IMR-90 (cell line): Measurements from ENCODE around the gene SDC4. TPM values are rescaled to one million over a fixed set of nuclear protein-coding genes. Genes with fewer than 3 reads are reported as not detected.

ENCODE experiments used
- ATAC-seq: fragments of 200-7000 bp; cut with Tn5 transposase; 2 replicates; pipeline ENCODE4 v1.9.1; 2020; ENCODE audit warnings: low read depth, mild to moderate bottlenecking, moderate library complexity
- BruUV-seq: library from RNA; stranded (reverse); fragments of 400-500 nt; replicated peaks from 2 replicates; lab custom pipeline; 2021; lab: Mats Ljungman, UMichigan
- CTCF ChIA-PET: fragments of 300-600 bp; formaldehyde crosslinking; extraction: SDS; loops from one replicate; lab custom pipeline; 2021; ENCODE audit warnings: antibody characterized with exemption; lab: Yijun Ruan, JAX
- POLR2A ChIA-PET: fragments of 300-600 bp; sonication (Branson Sonifier 250); formaldehyde crosslinking; loops from one replicate; lab custom pipeline; 2022; ENCODE audit warnings: antibody characterized with exemption; ENCODE audit not compliant: unreplicated experiment; lab: Charles Lee
- DNase-seq: peaks from one replicate; pipeline ENCODE4 v3.0.0; 2013
- H2AFZ ChIP-seq: replicated peaks from 2 replicates; pipeline ENCODE3; 2013; ENCODE audit warnings: low read length, mild to moderate bottlenecking; ENCODE audit not compliant: poor library complexity
- H2AK5ac ChIP-seq: 2 replicates; pipeline ENCODE4 v1.6.1; 2013; ENCODE audit warnings: low read depth, low read length, inconsistent platforms
- H2AK9ac ChIP-seq: replicated peaks from 2 replicates; pipeline ENCODE3; 2013; ENCODE audit warnings: mild to moderate bottlenecking, low read depth, low read length, moderate library complexity; ENCODE audit not compliant: poor library complexity
- H2BK120ac ChIP-seq: 2 replicates; pipeline ENCODE4 v1.6.1; 2013; ENCODE audit warnings: low read depth, low read length, inconsistent platforms
- H2BK15ac ChIP-seq: 3 replicates; pipeline ENCODE4 v1.6.1; 2013; ENCODE audit warnings: low read depth, low read length, inconsistent platforms
- H2BK20ac ChIP-seq: 2 replicates; pipeline ENCODE4 v1.6.1; 2013; ENCODE audit warnings: low read depth, mild to moderate bottlenecking, inconsistent platforms, low read length, moderate library complexity
- H2BK5ac ChIP-seq: 2 replicates; pipeline ENCODE4 v1.6.1; 2013; ENCODE audit warnings: mild to moderate bottlenecking, low read depth, low read length, inconsistent platforms; ENCODE audit not compliant: poor library complexity, severe bottlenecking
- H3K14ac ChIP-seq: replicated peaks from 2 replicates; pipeline ENCODE4 v1.6.1; 2013; ENCODE audit warnings: low read depth, low read length, inconsistent platforms
- H3K18ac ChIP-seq: 2 replicates; pipeline ENCODE4 v1.6.1; 2013; ENCODE audit warnings: low read depth, low read length, control low read depth
- H3K23ac ChIP-seq: 2 replicates; pipeline ENCODE4 v1.6.1; 2013; ENCODE audit warnings: low read depth, low read length, inconsistent platforms
- H3K27ac ChIP-seq: 2 replicates; pipeline ENCODE4 v1.5.1; 2013; ENCODE audit warnings: mild to moderate bottlenecking, control low read depth, low read length; ENCODE audit not compliant: insufficient read depth
- H3K27me3 ChIP-seq: 2 replicates; pipeline ENCODE4 v1.6.1; 2013; ENCODE audit warnings: low read length; ENCODE audit not compliant: control insufficient read depth, insufficient read depth
- H3K36me3 ChIP-seq: 2 replicates; pipeline ENCODE4 v1.6.1; 2013; ENCODE audit warnings: low read length, mixed read lengths; ENCODE audit not compliant: control insufficient read depth, insufficient read depth
- H3K4ac ChIP-seq: 2 replicates; pipeline ENCODE4 v1.6.1; 2013; ENCODE audit warnings: low read depth, low read length, inconsistent platforms
- H3K4me1 ChIP-seq: 2 replicates; pipeline ENCODE4 v1.6.1; 2013; ENCODE audit warnings: low read length, mixed read lengths; ENCODE audit not compliant: control insufficient read depth, insufficient read depth
- H3K4me2 ChIP-seq: 2 replicates; pipeline ENCODE4 v1.6.1; 2013; ENCODE audit warnings: low read depth, mild to moderate bottlenecking, control low read depth, low read length, moderate library complexity
- H3K4me3 ChIP-seq: 2 replicates; pipeline ENCODE4 v1.5.1; 2013; ENCODE audit warnings: low read depth, mild to moderate bottlenecking, control low read depth, low read length, moderate library complexity; ENCODE audit not compliant: insufficient read depth
- H3K56ac ChIP-seq: 2 replicates; pipeline ENCODE4 v1.6.1; 2013; ENCODE audit warnings: low read length, inconsistent platforms; ENCODE audit not compliant: insufficient read depth; ENCODE audit errors: extremely low read depth
- H3K79me1 ChIP-seq, 2 experiments: 2 replicates each; pipeline ENCODE4 v1.6.1; 2013; ENCODE audit warnings: low read length in 2 of 2, inconsistent platforms in 1 of 2, low read depth in 1 of 2
- H3K9ac ChIP-seq: 2 replicates; pipeline ENCODE4 v1.6.1; 2013; ENCODE audit warnings: low read depth, low read length, control low read depth
- H3K9me1 ChIP-seq: 2 replicates; pipeline ENCODE4 v1.6.1; 2013; ENCODE audit warnings: low read length, inconsistent platforms; ENCODE audit not compliant: insufficient read depth
- H3K9me3 ChIP-seq: 2 replicates; pipeline ENCODE4 v1.6.1; 2013; ENCODE audit warnings: low read length; ENCODE audit not compliant: control insufficient read depth, insufficient read depth
- H4K20me1 ChIP-seq: 2 replicates; pipeline ENCODE4 v1.6.1; 2013; ENCODE audit warnings: low read length, inconsistent platforms; ENCODE audit not compliant: insufficient read depth
- H4K5ac ChIP-seq: 2 replicates; pipeline ENCODE4 v1.6.1; 2013; ENCODE audit warnings: mild to moderate bottlenecking, low read depth, low read length, control low read depth
- H4K8ac ChIP-seq, 2 experiments: 2 replicates each; pipeline ENCODE4 v1.6.1; 2013; ENCODE audit warnings: low read depth in 2 of 2, low read length in 2 of 2, control low read depth in 1 of 2, inconsistent platforms in 1 of 2
- H4K91ac ChIP-seq: 2 replicates; pipeline ENCODE4 v1.6.1; 2013; ENCODE audit warnings: low read depth, low read length, inconsistent platforms; ENCODE audit not compliant: insufficient read depth
- MAZ ChIP-seq: IDR thresholded peaks from 2 replicates; pipeline ENCODE4 v1.6.1; 2012; ENCODE audit warnings: low read depth, mild to moderate bottlenecking, low read length, improper control_type of control experiment, moderate library complexity, borderline replicate concordance
- NFE2L2 ChIP-seq: fragments of 150-350 bp; IDR thresholded peaks from 2 replicates; pipeline ENCODE4 v1.6.1; 2016; ENCODE audit warnings: low read depth, mild to moderate bottlenecking, low read length
- RCOR1 ChIP-seq: IDR thresholded peaks from 2 replicates; pipeline ENCODE4 v1.6.1; 2012; ENCODE audit warnings: mild to moderate bottlenecking, low read length, improper control_type of control experiment; ENCODE audit not compliant: insufficient replicate concordance
- RFX5 ChIP-seq: IDR thresholded peaks from 2 replicates; pipeline ENCODE4 v1.8.0; 2012; ENCODE audit warnings: low read depth, mild to moderate bottlenecking, low read length, moderate library complexity
- SMC3 ChIP-seq: fragments of 150-350 bp; IDR thresholded peaks from 2 replicates; pipeline ENCODE4 v1.6.1; 2016; ENCODE audit warnings: low read depth, mild to moderate bottlenecking, antibody characterized with exemption, low read length, moderate library complexity
- WGBS, 2 experiments: methylation state at CpG; one replicate each; pipeline versions ENCODE4 v1.1.5 to v1.1.7; 2013; ENCODE audit warnings: missing lambda C conversion rate in 2 of 2; ENCODE audit not compliant: insufficient read length in 1 of 2; ENCODE audit errors: extremely low coverage in 2 of 2; 5-methylcytosine and 5-hydroxymethylcytosine counted together
- dilution Hi-C: fragments of 300-500 bp; cut with HindIII; formaldehyde crosslinking; loops from one replicate; pipeline ENCODE4 v1.14.3; 2018; ENCODE audit warnings: low sequenced_read_pairs; ENCODE audit not compliant: unreplicated experiment
- in situ Hi-C: fragments of 300-500 bp; cut with MboI; formaldehyde crosslinking; loops from 3 replicates; pipeline ENCODE4 v1.14.3; 2019; ENCODE audit warnings: low sequenced_read_pairs, inconsistent platforms, mixed read lengths
- intact Hi-C: fragments of 100-400 bp; cut with micrococcal nuclease; formaldehyde crosslinking; loops from 2 replicates; pipeline ENCODE4 v1.10.0; 2022
- polyA plus RNA-seq, 3 experiments: library from polyadenylated mRNA; depleted of rRNA; stranded (reverse); fragments of >200 nt; gene quantifications; 2 replicates each; pipeline ENCODE4 v1.2.3, GENCODE V29; 2012; ENCODE audit warnings: low replicate concordance in 1 of 3
- total RNA-seq: library from RNA; depleted of rRNA; stranded (reverse); fragments of >200 nt; gene quantifications from 2 replicates; pipeline ENCODE4 v1.2.3, GENCODE V29; 2012
- TF ChIP-seq, protein P1 (sequence below): fragments of 150-350 bp; IDR thresholded peaks from 2 replicates; pipeline ENCODE4 v1.6.1; 2016; ENCODE audit warnings: low read depth, mild to moderate bottlenecking, low read length, moderate library complexity, borderline replicate concordance
- TF ChIP-seq, protein P2 (sequence below): fragments of 150-350 bp; IDR thresholded peaks from 2 replicates; pipeline ENCODE4 v1.6.1; 2017; ENCODE audit warnings: mild to moderate bottlenecking, antibody characterized with exemption, low read length, low read depth

Gene SDC4
- total and polyA plus RNA-seq, 2 of the 4 experiments (the other 2 are of a cell fraction) = 203 to 265 TPM

DNA sequence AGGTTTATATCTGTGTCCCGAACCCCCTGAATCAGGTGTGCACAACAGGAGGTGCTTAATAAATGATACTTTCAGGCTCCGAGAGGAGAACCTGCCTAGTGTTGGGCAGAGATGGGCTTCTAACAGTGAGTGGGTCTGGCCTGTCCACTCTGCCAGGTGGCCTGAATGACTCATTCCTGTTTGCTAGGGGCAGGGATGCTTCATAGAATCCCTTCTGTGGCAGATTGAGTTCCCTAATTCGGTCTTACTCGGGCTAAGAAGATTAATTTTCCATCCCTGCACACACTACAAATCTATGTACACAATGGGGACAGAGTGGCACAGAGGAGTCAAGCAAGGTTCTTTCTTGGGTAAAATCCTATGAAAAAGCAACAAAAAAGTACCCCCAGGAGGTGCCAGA lies 19.8 kb downstream of the SDC4 start:
- Histone ChIP-seq H3K27me3 (no peaks in the 10 kb centered on the region), H3K23ac (no peak overlapping the region), H3K4me3 (no peak overlapping the region), H3K56ac (no peak overlapping the region), H3K4me2 (no peak overlapping the region), H2BK15ac (no peak overlapping the region), H2AFZ (no peak overlapping the region), H4K8ac (no peak overlapping the region; a peak in 1 of 4 replicates), H3K79me1 (peaks cover 42 to 63% of the 10 kb centered on the region in 2 experiments), H3K14ac (no peak overlapping the region), H2BK120ac (no peak overlapping the region), H3K4me1 (0 out of 2 replicates have a peak, but pooled peaks cover 1% of the 10 kb centered on the region), H4K91ac (no peak overlapping the region), H2AK5ac (no peak overlapping the region), H2AK9ac (no peak overlapping the region), H3K9ac (no peak overlapping the region), H2BK5ac (no peak overlapping the region), H3K36me3 (peaks cover 71% of the 10 kb centered on the region), H3K27ac (no peak overlapping the region), H3K4ac (no peak overlapping the region), H4K5ac (no peak overlapping the region), H4K20me1 (peaks cover 42% of the 10 kb centered on the region), H3K9me1 (peaks cover 2% of the 10 kb centered on the region; the same call in 1 of the 2 replicates), H3K9me3 (no peaks in the 10 kb centered on the region), H3K18ac (no peak overlapping the region), H2BK20ac (no peak overlapping the region)
- intact Hi-C loops = no loop called here
- in situ Hi-C loops = loop anchor here (25.0 kb wide), 1 partner anchor 584 kb away; the partner anchor contains the start of gene PLTP
- CTCF ChIA-PET = no interaction called here
- WGBS, 2 experiments = no CpG with 5 or more reads among the region's 4 CpGs
- no peak for ATAC-seq
- POLR2A ChIA-PET = no interaction called here
- no TSS peak for BruUV-seq
- dilution Hi-C loops = no loop called here
- no peak for TF ChIP-seq SMC3
- TF ChIP-seq MAZ = no peak
- no peak for TF ChIP-seq NFE2L2
- TF ChIP-seq, protein P1, sequence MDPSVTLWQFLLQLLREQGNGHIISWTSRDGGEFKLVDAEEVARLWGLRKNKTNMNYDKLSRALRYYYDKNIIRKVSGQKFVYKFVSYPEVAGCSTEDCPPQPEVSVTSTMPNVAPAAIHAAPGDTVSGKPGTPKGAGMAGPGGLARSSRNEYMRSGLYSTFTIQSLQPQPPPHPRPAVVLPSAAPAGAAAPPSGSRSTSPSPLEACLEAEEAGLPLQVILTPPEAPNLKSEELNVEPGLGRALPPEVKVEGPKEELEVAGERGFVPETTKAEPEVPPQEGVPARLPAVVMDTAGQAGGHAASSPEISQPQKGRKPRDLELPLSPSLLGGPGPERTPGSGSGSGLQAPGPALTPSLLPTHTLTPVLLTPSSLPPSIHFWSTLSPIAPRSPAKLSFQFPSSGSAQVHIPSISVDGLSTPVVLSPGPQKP = no peak
- no peak for TF ChIP-seq RFX5
- no peak for TF ChIP-seq RCOR1
- TF ChIP-seq, protein P2, sequence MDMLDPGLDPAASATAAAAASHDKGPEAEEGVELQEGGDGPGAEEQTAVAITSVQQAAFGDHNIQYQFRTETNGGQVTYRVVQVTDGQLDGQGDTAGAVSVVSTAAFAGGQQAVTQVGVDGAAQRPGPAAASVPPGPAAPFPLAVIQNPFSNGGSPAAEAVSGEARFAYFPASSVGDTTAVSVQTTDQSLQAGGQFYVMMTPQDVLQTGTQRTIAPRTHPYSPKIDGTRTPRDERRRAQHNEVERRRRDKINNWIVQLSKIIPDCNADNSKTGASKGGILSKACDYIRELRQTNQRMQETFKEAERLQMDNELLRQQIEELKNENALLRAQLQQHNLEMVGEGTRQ = no peak
- no peak for DNase-seq
